Endometrial microvascular endothelial cells (primary cell): ENCODE measurements around the gene ATP1A4. TPM values are rescaled to one million over a fixed set of nuclear protein-coding genes. Genes with fewer than 3 reads are reported as not detected.

Experiments
- in situ Hi-C: cut with HindIII; loops from 2 replicates; pipeline ENCODE4 v1.10.0; 2017; ENCODE audit warnings: low sequenced_read_pairs, low pct_unique_long_range_greater_than_20kb; ENCODE audit errors: inconsistent ontology term
- total RNA-seq: library from RNA; depleted of rRNA; stranded (reverse); fragments of >200 nt; gene quantifications from one replicate; pipeline ENCODE4 v1.2.3, GENCODE V29; 2015; ENCODE audit errors: inconsistent ontology term

ATP1A4 gene
- total RNA-seq, 1 donor from 2014 or later = not detected

DNA sequence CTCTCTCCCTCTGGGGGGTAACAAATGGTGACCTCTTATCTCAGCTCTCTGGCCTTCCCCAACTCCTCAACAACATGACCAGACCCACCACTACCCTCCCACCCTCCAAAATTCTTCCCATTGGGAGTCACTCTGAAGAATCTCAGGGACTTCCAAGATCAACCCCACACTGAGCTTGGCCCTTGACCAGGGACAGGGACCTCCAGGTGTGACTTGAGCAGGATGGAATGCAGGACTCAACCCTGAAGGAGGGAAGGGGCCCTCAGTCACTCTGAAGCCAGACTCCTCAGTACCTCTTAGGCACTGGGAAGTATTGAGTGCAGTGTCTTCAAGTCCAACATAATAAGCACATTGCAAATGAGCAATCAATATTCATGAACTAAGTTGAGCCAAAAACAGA, 40.8 kb downstream of the ATP1A4 start:
- in situ Hi-C loops = no loop called here

DNA sequence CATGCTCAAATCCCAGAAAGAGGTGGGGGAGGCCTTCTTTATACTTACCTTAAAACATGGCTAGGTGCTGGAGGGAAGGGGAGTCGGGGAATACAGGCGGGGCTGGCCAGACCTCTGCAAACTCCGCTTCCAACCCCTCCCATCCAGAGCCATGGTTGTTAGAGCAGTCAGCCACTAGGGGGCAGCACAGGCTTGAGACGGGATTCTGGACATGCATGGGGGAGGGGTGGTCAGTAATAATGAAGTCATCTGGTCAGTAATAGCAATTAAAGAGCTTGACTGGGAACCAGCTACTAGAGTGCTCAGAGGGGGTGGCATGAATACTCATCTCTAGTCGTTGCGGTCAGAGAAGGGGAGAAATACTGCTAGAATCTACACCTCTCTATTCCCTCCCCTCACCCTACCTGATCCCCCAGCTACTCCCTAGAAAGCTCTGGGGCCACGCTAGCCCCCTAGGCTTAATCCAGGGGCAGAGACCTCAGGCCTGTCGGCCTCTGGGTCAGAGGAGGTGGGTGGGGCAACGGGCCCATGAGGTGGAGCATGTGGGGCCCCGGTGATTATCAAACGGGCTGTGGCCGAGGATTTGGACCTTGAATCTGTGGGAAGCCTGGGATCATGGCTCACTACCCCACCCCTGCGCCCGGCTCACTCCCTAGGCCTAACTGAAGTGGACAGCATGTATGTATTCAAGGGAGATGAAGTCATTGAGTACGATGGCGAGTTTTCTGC, 41.9 kb downstream of the ATP1A4 start:
- in situ Hi-C loops = no loop called here

DNA sequence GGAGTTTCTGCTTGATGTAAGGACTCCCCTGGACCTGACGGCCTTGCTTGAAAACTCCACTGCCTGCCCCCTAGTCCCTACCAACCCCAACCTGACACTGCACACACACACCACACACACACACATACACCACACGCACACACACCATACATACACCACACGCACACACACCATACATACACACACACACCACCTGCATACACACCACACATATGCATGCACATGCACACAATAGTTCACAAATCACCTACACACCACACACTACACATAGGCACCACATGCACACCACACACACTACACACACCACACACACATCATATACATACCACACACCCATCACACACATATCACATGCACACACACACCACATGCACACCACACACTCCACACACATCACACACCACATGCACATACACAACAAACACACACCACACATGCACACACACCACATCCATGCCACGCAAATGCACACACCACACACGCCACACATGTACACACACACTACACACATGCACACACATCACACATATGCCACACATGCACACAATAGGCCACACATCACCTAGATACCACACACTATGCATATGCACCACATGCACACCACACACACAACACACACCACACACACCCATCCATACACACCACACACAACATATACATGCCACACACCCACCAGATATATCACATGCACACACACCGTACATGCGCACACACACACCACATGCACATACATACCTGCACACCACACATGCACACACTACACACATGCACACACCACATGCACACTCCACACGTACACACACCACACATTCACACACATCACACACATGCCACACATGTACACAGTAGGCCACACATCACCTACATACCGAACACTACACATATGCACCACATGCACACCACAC, 42.7 kb downstream of the ATP1A4 start:
- in situ Hi-C loops = no loop called here

DNA sequence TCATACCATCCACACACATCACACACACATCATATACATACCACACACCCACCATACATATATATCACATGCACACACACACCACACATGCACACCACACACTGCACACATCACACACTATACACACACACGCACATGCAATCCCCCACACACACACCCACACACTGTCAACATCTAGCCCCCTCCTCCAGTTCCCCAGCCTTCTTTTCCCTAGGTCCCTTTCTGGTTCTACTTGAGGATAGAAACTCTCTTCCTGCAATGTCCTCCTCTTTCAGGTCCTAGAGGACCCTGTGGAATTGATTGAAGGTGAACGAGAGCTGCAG, 43.3 kb downstream of the ATP1A4 start:
- in situ Hi-C loops = no loop called here

DNA sequence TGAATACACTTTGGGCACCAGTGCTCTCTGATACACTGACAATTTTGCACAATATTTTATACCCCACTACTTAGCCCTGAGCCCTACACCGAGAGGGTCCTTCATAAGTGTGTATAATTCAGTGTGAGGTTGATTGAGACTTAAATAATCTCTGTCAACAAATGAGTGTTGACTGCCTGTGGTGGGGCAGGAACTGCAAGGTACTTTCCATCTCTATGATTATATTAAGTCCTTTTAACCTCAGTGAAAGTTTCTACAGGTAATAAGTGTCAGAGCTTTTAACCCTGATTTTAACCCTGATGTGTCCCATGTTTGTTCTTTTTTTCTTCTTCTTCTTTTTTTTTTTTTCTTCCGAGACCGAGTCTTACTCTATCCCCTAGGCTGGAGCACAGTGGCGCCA, 44.7 kb downstream of the ATP1A4 start:
- in situ Hi-C loops = no loop called here

DNA sequence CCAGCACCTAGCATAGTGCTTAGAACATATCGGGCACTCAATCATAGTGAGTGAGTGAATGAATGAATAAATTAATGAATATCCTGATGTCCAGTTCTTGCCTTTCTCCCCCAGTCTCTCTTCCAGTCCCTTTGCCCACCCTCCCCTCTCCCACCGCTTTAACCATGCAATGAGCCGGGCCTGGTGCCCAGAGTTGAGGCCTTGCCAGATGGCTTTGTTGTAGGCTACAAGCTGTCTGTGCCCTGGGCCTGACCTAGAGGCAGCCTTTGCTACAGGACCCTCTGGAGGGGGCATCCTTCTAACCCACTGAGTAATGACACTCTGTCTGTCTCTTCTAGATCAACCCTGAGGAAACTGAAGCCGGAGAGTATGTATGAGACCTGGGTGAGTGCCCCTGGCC, 45.8 kb downstream of the ATP1A4 start:
- in situ Hi-C loops = no loop called here

DNA sequence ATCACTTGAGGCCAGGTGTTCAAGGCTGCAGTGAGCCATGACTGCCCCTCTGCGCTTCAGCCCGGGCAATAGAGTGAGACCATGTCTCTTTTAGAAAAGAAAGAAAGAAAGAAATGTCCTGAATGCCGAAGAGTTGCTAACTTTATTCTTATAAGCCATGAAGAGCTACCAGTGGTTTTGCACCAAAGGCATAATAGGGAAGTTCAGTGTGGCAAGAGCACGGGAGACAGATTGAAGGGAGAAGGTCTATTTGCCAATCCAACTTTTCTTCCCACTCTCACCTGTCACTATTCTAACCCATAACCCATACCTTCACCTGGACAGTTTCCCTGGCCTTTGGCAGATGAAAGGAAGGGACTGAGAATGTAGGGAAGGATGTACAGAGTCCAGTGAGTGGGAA, 49.4 kb downstream of the ATP1A4 start:
- in situ Hi-C loops = no loop called here

DNA sequence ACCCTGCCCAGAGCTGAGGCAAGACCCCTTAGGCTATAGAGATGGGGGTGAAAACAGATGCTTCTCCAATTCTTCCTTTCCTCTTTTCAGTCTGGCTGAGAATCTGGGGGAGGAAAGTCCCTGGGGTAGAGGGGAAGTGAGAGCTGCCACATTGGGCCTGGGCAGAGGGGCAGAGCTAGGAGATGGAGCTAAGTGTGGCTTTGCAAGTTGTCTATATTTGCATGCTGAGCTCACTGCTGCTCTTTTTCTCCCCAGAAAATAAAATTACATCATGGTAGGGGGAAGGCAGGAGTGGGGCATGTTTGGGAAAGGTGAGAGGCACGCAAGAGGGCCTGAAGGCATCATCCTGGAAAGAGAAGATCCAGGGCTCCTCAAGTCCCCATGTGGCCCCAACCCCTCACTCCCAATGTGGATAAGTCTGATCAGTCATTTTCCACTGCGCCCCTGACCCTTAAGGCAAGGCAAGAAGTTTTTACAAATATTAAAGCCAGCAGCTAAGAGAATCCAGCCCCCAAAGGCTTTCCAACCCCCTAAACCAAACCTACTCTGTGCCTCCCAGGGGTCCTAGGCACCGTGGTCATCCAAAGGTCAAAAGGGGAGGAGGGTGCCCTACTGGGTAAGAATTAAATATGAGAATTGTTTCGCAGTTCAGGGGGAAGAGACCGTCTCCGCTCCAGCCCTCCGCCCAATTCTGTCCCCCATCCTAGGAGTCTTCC, 53.3 kb downstream of the ATP1A4 start:
- in situ Hi-C loops = no loop called here

DNA sequence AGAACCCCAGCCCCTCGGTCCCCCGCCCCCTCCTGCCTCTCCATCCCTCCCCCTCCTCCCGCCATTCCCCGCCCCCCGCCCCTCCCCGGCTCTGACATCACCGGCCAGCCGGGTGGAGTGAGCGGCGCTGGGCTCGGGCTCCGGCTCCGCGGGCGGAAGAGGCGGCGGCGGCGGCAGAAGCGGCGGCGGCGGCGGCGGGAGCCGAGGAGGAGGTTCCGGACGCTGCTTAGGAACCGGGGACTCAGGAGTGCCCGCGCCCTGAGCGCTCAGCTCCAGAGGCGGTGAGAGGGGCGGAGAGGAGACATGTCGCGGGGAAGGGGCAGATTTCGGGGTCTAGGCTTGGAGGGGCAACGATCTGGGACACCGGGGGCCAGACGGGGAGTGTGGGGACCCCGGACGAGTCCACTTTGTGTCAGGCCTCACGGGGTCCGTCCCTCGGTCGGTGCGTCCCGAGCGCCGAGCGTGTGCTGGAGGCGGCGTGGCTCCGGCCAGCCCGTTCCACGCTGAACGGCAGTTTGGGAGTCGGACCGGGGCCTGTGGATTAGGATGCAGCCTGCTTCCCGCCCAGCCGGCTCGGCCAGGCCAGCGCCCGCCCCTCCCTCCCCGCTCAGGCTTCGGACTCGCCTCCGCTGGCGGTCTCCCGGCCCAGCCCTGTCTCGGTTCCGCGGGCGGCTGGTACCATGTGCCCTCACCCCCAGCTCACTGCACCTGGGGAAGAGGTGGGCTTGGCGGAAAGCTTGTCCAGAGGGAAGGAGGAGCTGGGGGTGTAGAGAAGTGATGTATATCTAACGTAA, 54.0 kb downstream of the ATP1A4 start, which contains the start of gene PEA15:
PEA15 (plus strand) TSS at position 143 of the 794 bp plus-strand sequence. CDS start 6,161 bp downstream, outside the sequence.
- in situ Hi-C loops = no loop called here

DNA sequence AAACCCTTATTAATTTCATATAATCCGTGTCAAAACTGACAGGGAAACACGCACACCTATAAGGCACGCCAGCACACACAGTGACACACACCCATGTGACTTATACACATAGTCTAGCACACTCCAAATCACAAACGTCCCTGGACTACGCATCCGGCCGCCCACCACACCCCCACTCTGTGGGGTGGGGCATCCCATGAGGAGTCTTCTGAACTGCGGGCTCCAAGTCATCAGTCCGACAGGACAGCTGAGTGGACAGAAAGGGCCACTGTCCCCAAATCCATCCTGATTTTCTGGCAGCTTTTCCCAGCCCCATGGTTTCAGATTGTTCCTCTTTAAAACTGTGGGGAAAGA, 54.6 kb downstream of the ATP1A4 start:
- in situ Hi-C loops = no loop called here

DNA sequence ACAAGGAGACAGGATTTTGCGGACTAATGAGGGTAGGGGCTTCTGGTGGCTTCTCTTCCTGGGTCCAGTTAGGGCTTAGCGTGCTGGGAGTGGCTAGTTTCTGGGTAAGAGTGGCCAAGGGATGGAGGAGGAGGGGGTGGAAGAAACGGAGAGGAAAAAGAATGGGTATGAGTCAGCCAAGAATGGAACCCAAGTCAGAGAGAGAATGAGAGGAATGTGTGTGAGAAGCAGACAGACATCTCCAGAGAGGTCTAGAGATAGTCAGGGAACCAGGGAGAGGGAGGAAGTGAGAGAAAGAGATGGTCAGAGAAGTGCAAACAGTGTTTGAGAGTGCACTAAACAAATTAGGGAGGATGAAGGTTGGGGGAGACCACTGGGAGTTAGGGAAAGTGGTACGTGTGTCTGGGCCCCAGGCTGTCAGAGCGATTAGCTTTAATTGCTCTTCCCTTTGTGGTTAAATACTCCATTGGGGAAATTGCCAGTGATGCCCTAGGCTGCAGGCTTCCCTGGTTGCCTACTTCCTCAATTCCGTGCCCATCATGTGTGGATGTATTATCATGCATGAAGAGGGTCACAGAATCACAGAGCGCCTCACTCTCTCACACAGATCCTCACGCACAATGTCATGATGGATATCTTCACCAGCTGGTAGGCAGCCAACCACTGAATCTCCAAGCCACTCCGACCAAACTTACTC, 55.2 kb downstream of the ATP1A4 start:
- in situ Hi-C loops = no loop called here

DNA sequence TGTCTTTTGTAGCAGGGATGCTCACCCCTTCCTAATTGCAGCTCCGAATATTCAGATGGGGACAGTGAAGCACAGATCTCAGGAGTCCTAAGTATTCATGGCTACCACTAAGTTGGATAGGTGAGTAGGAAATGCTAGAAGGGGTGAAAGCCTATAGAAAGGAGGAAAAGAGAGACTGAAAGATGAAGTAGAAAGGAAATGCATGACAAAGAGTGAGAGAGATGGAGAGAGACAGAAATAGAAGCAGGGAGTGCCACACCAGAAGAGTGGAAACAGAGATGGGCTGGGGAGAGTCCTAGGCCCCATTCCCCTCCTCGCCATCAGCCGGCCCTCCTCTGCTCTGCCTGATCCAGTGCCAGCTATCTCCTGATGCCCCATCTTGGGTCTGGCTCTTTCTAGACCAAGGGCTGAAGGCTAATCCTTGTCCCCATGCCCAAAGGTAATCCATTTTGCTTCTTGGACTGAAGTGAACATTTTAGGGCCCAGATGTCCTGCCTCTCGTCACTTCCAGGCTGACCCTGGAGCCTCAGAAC, 55.8 kb downstream of the ATP1A4 start:
- in situ Hi-C loops = no loop called here

DNA sequence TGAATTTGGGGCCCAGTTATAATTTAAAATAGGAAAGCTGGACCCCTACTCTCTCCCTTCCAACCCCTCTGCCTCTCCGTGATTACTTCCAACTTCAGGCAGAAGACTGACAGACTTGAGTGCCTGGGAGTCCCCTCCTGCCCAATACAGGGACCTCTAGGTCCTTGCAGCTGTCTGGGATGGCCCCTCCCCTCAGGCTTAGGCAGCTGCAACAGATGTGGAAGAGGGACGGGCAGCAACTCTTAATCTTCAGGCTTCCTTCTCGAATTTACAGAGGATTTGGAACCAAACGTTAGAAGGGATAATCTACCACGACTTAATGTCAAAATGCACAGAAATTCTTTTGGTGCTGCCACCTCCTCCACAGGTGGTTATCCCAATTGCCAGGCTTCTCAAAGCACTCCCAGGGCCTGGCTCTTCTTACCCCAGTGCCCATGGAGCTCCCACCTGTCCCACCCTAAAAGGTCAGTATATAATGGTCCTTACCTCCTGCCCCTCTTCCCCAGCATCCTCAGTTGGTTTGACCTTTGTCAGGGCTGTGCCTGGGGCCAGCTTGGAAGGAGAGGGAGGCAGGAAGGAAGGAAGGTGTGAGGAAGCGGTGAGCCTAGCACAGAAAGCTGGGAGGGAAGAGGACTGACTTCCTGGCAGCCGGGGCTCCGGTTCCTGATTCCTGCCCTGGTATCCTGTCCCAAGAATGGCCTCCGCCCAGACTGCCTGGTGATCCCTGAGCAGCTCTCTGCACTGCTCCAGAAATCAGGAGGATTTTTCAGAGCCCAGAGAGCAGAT, 56.6 kb downstream of the ATP1A4 start:
- in situ Hi-C loops = no loop called here

DNA sequence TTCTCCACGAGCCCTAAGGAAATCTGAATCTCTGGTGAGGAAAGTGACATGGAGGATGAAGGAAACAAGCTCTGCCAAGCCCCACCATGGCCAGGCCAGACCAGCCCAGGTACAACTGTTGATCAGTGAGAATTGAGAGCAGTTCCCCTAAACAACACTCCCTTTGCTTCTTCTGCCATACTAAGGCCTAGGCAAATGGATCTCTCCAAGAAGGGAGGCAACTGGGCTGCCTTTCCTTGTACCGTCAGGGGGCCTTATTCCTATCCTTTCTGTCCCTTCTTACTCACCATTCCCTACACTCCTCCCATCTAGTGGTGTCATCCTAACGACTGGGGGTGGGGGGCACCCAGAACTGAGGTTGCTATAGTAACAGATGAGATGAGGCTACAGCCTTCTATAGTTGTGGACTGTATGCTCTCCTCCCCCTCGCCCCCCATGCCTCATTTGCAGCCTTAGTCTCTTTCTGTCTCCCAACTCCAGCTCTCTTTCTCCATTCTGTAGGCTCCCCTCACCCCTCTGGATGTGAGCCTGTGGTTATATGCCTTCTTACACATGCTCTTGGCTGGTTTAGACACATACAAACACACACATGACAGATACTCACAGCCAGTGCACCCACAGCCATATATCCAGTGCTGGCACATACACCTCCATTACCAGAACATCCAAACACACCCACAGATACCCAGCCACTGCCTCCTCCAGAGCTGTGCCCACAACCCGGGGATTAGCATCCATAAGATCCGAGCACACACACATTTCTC, 57.3 kb downstream of the ATP1A4 start:
- in situ Hi-C loops = no loop called here

DNA sequence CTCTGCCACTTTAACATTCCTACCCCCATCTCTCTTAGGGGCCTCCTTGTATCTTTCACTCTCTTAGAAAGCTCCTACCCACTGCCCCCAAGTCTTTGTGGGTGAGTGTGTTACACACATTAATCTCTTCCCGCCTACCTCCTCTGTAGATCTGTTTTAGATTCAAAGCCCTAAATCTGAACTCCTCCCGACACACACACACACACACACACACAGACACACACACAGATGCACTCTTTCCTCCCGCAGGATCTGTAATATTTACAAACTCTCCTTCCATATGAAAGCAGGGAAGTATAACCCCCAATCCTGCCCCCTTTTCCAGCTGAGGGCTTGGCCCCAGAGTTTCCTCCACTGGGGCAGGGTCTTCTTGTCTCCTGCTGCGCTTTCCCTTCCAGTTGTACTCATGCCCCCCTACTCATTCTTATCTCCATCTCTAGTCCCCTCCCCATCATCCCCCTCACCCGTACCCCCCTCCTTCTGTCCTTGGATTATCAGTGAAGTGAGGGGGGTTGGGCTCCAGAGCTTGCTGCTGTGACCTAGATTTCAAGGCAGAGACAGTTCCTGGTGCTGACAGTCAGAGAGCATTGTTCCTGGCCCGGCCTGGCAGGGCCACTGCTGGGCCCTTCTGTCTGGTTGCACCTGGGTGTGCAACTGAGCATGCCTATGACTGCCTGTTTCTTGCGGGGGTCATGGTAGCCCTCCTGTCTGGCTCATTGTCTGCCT, 58.1 kb downstream of the ATP1A4 start:
- in situ Hi-C loops = no loop called here

DNA sequence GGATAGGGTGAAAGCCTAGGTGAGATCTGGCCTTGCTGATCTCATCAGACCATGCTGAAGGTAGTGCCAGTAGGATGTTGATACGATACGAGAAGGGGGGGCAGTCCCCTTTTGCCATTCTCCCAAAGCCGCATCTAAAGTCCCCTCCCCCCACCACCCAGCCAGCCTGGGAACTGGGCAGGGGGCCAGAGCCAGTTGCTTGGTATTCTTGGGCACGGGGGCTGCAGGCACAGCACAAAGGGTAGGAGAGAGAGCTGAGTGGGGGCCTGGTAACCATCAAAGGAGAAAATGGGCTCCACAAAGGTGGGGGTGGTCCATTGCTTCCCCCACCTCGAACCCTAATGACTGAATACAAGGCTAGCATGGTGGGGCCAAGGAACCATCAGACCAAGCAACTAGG, 59.2 kb downstream of the ATP1A4 start:
- in situ Hi-C loops = no loop called here
